Tibial nerve (tissue), 4 donors: ENCODE results near the gene TEX30.

Source experiments
- EP300 ChIP-seq, 2 donors: sonication (generic); formaldehyde crosslinking; IDR thresholded peaks; one replicate each; pipeline ENCODE4 v1.6.1; 2017; ENCODE audit warnings: antibody characterized with exemption in 2 of 2, mild to moderate bottlenecking in 1 of 2
- POLR2A ChIP-seq, 2 donors: fragments of 450-650 bp; IDR thresholded peaks; one replicate each; pipeline ENCODE4 v1.6.1; 2017; ENCODE audit warnings: antibody characterized with exemption in 2 of 2, mild to moderate bottlenecking in 2 of 2, moderate library complexity in 2 of 2
- TF ChIP-seq, protein P1 (sequence below), 5 experiments: fragments of 200-600 bp in 3 of 5; fragments of 450-650 bp in 2 of 5; sonication (generic) in 3 of 5; IDR thresholded peaks; one replicate each; pipeline ENCODE4 v1.5.1; 2016 to 2019; ENCODE audit warnings: antibody characterized with exemption in 5 of 5, mild to moderate bottlenecking in 3 of 5, moderate library complexity in 2 of 5

DNA sequence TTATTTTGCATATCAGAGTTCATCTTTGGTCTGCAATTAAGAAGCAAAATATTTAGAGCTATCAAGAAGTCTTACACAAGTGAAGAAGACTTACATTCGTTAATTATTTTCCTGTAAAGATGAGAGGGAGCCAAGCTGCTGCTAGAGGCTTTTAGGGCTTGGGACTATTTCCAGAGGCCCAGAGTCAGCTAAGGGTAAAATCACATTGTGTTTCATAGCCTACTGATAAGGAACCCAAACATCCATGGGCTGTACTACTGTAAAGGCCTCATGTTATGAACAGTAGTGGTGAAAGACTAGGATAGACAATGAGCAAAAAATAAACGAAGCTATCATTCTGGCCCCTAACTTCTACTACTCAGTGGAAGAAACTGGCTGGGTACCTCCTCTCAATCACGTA, 10.9 kb upstream of the TEX30 start:
- TF ChIP-seq, protein P1, sequence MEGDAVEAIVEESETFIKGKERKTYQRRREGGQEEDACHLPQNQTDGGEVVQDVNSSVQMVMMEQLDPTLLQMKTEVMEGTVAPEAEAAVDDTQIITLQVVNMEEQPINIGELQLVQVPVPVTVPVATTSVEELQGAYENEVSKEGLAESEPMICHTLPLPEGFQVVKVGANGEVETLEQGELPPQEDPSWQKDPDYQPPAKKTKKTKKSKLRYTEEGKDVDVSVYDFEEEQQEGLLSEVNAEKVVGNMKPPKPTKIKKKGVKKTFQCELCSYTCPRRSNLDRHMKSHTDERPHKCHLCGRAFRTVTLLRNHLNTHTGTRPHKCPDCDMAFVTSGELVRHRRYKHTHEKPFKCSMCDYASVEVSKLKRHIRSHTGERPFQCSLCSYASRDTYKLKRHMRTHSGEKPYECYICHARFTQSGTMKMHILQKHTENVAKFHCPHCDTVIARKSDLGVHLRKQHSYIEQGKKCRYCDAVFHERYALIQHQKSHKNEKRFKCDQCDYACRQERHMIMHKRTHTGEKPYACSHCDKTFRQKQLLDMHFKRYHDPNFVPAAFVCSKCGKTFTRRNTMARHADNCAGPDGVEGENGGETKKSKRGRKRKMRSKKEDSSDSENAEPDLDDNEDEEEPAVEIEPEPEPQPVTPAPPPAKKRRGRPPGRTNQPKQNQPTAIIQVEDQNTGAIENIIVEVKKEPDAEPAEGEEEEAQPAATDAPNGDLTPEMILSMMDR (IDR thresholded peaks at IDR 0.05): no peak
- no peak for TF ChIP-seq POLR2A (IDR thresholded peaks at IDR 0.05)
- TF ChIP-seq EP300 (IDR thresholded peaks at IDR 0.05): no peak
